SKM-1 treated with dmso at 0.1 percent for 144 hours (cell line): ENCODE results near the gene CALCOCO2.

ENCODE experiments used
- DNase-seq: peaks from one replicate; lab custom pipeline; 2025; ENCODE audit not compliant: unreplicated experiment; lab: John Stamatoyannopoulos, UW

Gene CALCOCO2

GRCh38 chr17:48912476-48912875, 81.6 kb downstream of the CALCOCO2 start:
- no peak for DNase-seq
